Measurements from ENCODE around the gene SOX10.
"Not testable (repeated sequence)": the region's sequence is repeated elsewhere in the genome, so short reads cannot be mapped to it uniquely, and the experiment has no call there.

The SOX10 gene

DNA sequence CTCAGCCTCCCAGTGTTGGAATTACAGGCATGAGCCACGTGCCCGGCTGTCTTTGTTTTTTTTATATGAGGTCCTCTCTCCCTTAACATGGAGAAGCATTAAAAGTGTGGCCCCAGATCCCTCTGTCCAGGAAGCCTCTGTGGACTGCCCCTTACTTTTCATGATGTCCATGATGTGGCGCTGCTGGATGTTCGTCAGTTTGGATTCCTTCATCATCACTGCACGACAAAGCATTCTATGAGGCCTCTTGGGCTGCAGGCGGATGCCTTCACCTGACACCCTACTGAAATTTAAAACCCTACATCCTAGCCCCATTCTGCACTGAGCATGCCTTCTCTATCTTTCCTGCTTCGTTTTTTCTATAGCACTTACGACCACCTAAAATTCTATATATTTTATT is 33.0 kb downstream of the SOX10 start:
- Histone ChIP-seq H3K36me3 (ENCODE audit: control insufficient read depth, insufficient read depth, low read length) (no peaks in the 10 kb centered on the region), H3K9me3 (ENCODE audit: control insufficient read depth, insufficient read depth, low read length) (no peaks in the 10 kb centered on the region), H3K27me3 (ENCODE audit: control insufficient read depth, insufficient read depth, low read length) (peaks cover 11% of the 10 kb centered on the region), H3K4me1 (ENCODE audit: control insufficient read depth, insufficient read depth, low read length) (peaks cover 4% of the 10 kb centered on the region), H3K4me3 (ENCODE audit: low read depth, low read length) (no peak overlapping the region), H3K9ac (ENCODE audit: low read depth, low read length) (no peak overlapping the region)

DNA sequence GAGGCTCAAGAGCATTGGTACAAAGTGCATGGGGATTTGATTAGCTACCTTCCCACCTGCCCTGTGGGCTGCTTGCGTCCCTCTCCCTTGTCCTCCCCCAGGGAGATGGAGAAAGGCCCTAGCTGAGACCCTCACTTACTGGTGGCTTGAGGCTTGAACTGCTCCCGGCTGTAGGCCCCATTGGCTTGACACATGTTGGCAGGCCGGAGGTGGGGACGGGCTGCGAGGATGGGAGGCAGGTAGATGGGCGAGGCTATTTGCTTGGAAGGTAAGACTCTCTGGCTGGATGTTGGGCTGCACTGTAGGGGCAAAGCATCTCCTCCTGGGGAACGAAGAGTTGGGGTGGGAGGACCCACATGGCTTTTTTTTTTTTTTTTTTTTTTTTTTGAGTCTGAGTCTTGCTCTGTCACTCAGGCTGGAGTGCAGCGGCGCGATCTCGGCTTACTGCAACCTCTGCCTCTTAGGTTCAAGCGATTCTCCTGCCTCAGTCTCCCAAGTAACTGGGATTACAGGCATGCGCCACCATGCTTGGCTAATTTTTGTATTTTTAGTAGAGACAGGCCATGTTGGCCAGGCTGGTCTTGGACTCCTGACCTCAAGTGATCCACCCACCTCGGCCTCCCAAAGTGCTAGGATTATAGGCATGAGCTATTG is 37.1 kb downstream of the SOX10 start:
- not testable (repeated sequence) for H3K9me3 ChIP-seq (ENCODE audit: control insufficient read depth, insufficient read depth, low read length); H3K36me3 ChIP-seq (ENCODE audit: control insufficient read depth, insufficient read depth, low read length); H3K9ac ChIP-seq (ENCODE audit: low read depth, low read length); H3K4me1 ChIP-seq (ENCODE audit: control insufficient read depth, insufficient read depth, low read length); H3K4me3 ChIP-seq (ENCODE audit: low read depth, low read length); H3K27me3 ChIP-seq (ENCODE audit: control insufficient read depth, insufficient read depth, low read length)

DNA sequence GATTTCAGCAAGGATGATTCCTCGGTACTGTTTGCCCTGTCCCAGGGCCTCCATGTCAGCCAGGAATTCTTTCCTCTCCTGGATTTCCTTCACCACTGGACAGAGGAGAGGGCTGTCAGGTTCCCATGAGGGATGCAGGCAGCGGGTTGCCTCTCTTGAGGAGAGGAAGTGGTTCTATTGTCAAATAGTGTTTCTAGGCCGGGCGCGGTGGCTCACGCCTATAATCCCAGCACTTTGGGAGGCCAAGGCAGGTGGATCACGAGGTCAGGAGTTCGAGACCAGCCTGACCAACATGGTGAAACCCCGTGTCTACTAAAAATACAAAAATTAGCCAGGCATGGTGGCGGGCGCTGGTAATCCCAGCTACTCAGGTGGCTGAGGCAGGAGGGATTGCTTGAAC is 39.9 kb downstream of the SOX10 start:
- not testable (repeated sequence) for H3K4me3 ChIP-seq (ENCODE audit: low read depth, low read length); H3K4me1 ChIP-seq (ENCODE audit: control insufficient read depth, insufficient read depth, low read length); H3K36me3 ChIP-seq (ENCODE audit: control insufficient read depth, insufficient read depth, low read length); H3K27me3 ChIP-seq (ENCODE audit: control insufficient read depth, insufficient read depth, low read length); H3K9me3 ChIP-seq (ENCODE audit: control insufficient read depth, insufficient read depth, low read length); H3K9ac ChIP-seq (ENCODE audit: low read depth, low read length)

DNA sequence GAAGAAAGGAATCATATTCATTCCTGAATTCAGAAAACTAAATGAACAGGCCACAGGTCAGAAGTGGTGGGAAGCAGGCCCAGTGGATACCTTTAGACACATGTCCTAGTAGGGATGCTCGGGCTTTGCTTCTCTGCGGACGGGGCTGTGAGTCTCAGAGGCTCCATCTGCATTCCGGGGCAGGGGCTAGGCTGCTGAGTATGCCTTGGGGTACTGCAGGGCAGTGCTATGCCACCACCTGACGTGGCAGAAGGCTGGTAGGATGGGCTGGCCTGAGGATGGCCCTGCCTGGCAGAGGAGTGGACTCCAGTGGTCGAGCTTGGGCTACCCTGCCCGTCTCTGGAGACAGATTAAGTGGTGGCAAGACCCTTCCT is 40.5 kb downstream of the SOX10 start:
- Histone ChIP-seq H3K4me1 (ENCODE audit: control insufficient read depth, insufficient read depth, low read length) (no peaks in the 10 kb centered on the region), H3K27me3 (ENCODE audit: control insufficient read depth, insufficient read depth, low read length) (no peaks in the 10 kb centered on the region), H3K4me3 (ENCODE audit: low read depth, low read length) (no peak overlapping the region), H3K9me3 (ENCODE audit: control insufficient read depth, insufficient read depth, low read length) (no peaks in the 10 kb centered on the region), H3K9ac (ENCODE audit: low read depth, low read length) (no peak overlapping the region), H3K36me3 (ENCODE audit: control insufficient read depth, insufficient read depth, low read length) (peaks cover 9% of the 10 kb centered on the region)

DNA sequence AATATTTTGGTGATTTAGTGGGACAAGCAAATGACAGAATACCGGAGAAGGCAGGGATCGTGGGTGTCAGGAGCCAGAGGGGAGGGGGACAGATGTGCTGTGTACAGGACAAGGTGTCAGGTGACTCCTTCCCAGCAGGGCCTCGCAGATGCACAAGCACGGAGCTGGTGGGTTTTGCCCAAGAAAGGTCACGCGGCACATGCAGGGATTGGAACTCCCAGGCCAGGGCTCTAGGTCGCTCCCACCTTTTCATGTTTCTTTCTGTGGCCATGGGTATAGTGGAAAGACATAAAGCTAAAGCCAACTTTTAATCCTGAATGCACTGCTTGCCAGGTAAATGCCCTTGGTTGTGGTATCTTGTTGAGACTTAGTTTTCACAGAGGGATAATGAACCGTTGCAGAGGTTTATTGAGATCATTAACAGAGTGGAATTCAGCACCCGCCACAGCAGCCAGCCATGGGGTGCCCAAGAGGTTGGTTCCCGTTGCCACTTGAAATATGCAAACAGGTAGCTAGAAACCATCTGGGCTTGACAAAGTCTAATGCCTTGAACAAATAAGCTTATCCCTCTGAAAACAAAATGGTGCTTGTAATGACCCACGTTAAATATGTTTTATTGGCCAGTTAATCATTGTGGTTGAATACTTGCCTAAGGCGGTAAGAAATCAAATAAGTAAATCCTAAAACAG is 41.1 kb downstream of the SOX10 start:
- peaks cover 9% of the 10 kb centered on the region for H3K36me3 ChIP-seq (ENCODE audit: control insufficient read depth, insufficient read depth, low read length)
- no peaks in the 10 kb centered on the region for H3K9me3 ChIP-seq (ENCODE audit: control insufficient read depth, insufficient read depth, low read length)
- H3K9ac ChIP-seq (ENCODE audit: low read depth, low read length), result no peak overlapping the region
- H3K27me3 ChIP-seq (ENCODE audit: control insufficient read depth, insufficient read depth, low read length), result no peaks in the 10 kb centered on the region
- H3K4me1 ChIP-seq (ENCODE audit: control insufficient read depth, insufficient read depth, low read length), result no peaks in the 10 kb centered on the region
- H3K4me3 ChIP-seq (ENCODE audit: low read depth, low read length), result no peak overlapping the region

DNA sequence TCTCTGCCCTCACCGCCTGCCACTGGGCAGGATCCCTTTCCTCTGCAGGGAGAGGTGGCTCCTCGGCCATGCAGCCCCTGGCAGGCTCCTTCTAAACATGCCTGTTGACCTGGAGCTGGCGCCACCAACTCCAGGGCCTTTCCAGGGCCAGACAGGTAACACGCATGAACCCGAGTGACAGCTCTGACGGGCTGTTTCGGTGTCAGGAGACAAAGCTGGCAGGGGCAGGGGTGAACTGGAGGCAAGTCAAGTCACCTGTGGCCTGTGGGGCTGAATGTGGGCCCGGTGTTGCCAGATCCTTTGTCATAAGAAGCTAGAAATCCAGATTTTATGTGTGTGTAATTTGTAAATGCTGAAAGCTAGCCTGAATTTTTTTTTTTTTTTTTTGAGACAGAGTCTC is 42.2 kb downstream of the SOX10 start:
- H3K9me3 ChIP-seq (ENCODE audit: control insufficient read depth, insufficient read depth, low read length), result no peaks in the 10 kb centered on the region
- peaks cover 15% of the 10 kb centered on the region for H3K36me3 ChIP-seq (ENCODE audit: control insufficient read depth, insufficient read depth, low read length)
- H3K4me1 ChIP-seq (ENCODE audit: control insufficient read depth, insufficient read depth, low read length), result no peaks in the 10 kb centered on the region
- H3K27me3 ChIP-seq (ENCODE audit: control insufficient read depth, insufficient read depth, low read length), result no peaks in the 10 kb centered on the region
- H3K4me3 ChIP-seq (ENCODE audit: low read depth, low read length), result no peak overlapping the region
- H3K9ac ChIP-seq (ENCODE audit: low read depth, low read length), result no peak overlapping the region

DNA sequence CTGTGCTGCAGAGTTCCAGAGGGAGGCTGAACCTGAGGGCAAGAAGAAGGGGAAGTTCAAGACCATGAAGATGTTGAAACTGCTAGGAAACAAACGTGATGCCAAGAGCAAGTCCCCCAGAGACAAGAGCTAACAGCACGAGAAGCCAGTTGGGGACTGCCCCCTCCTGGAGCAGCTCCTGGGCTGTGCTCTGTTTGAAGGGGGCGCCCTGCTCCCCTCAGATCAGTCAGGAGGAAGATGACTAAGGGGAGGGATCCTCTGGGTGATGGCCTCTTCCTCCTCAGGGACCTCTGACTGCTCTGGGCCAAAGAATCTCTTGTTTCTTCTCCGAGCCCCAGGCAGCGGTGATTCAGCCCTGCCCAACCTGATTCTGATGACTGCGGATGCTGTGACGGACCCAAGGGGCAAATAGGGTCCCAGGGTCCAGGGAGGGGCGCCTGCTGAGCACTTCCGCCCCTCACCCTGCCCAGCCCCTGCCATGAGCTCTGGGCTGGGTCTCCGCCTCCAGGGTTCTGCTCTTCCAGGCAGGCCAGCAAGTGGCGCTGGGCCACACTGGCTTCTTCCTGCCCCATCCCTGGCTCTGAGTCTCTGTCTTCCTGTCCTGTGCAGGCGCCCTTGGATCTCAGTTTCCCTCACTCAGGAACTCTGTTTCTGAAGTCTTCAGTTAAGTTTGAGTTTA is 43.5 kb downstream of the SOX10 start:
- Histone ChIP-seq H3K36me3 (ENCODE audit: control insufficient read depth, insufficient read depth, low read length) (peaks cover 15% of the 10 kb centered on the region), H3K4me1 (ENCODE audit: control insufficient read depth, insufficient read depth, low read length) (no peaks in the 10 kb centered on the region), H3K27me3 (ENCODE audit: control insufficient read depth, insufficient read depth, low read length) (no peaks in the 10 kb centered on the region), H3K9ac (ENCODE audit: low read depth, low read length) (no peak overlapping the region), H3K9me3 (ENCODE audit: control insufficient read depth, insufficient read depth, low read length) (no peaks in the 10 kb centered on the region), H3K4me3 (ENCODE audit: low read depth, low read length) (no peak overlapping the region)

DNA sequence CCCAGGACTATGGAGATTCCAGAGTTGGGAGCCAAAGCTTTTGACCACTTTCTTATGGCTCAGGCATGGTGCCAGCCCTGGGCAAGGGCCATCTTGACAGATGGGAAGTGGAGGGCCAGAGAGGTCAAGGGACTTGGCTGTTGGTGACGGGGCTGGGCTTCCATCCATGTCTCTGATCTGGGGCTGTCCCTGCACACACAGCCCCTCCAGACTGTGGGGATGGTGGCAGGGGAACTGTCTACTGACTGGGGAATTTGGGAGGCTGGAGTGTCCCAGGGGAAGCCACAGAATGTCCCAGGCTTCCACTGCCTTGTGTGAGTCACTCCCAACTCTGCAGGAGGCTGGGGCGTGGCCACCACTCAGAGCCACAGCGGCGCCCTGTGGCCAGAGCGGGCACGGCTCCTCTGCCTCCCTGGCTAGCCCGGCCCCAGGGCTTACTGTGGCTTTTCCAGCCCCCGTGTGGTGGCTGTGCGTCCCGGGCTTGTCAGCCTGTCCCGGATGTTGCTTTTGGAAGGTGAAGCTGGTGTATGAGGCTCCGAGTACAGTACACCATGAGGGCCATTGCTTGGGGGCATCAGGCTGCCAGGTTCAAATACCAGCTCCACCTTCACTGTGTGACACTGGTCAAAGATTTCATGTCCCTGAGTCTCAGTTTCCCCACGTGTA is 50.5 kb downstream of the SOX10 start:
- H3K36me3 ChIP-seq (ENCODE audit: control insufficient read depth, insufficient read depth, low read length), result peaks cover 23% of the 10 kb centered on the region
- no peaks in the 10 kb centered on the region for H3K27me3 ChIP-seq (ENCODE audit: control insufficient read depth, insufficient read depth, low read length)
- H3K9ac ChIP-seq (ENCODE audit: low read depth, low read length), result no peak overlapping the region

DNA sequence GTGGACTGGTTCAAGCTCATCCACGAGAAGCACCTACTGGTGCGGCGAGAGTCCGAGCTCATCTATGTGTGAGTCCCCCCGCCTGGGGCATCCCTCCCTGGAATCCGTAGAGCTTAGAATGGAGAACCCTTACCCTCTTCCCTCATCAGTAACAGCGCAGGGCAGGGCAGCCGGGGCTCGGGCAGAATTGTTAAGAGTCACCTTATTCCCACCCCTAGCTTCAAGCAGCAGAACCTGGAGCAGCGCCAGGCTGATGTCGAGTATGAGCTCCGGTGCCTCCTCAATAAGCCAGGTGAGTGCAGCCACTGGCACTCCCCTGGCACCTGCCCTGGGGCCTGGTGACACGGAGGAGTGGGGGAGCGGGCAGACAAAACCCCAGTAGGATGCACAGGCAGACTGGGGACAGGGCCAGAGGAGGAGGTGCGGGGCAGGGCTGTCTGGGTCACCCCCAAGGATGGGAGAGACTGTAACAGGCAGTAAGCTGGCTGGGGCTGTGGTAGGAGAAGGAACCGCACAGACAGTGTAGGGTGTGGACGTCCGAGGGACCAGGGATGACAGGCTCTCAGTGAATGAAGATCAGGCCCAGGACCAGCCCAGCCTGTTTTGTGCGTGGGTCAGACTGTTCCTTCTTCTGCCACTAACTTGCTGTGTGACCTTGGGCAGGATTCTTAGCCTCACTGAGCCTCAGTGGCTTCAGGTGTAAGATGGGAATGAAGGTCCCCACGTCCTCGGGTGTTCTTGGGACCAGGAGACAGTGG is 51.4 kb downstream of the SOX10 start:
- peaks cover 26% of the 10 kb centered on the region for H3K36me3 ChIP-seq (ENCODE audit: control insufficient read depth, insufficient read depth, low read length)
- peaks cover 5% of the 10 kb centered on the region for H3K4me1 ChIP-seq (ENCODE audit: control insufficient read depth, insufficient read depth, low read length)
- no peak overlapping the region for H3K4me3 ChIP-seq (ENCODE audit: low read depth, low read length)
- H3K9me3 ChIP-seq (ENCODE audit: control insufficient read depth, insufficient read depth, low read length), result no peaks in the 10 kb centered on the region
- no peak overlapping the region for H3K9ac ChIP-seq (ENCODE audit: low read depth, low read length)
- H3K27me3 ChIP-seq (ENCODE audit: control insufficient read depth, insufficient read depth, low read length), result no peaks in the 10 kb centered on the region

More for the DNA sequence above, 50.5 kb downstream of the SOX10 start:
- Histone ChIP-seq H3K4me3 (ENCODE audit: low read depth, low read length) (no peak overlapping the region), H3K9me3 (ENCODE audit: control insufficient read depth, insufficient read depth, low read length) (no peaks in the 10 kb centered on the region), H3K4me1 (ENCODE audit: control insufficient read depth, insufficient read depth, low read length) (peaks cover 5% of the 10 kb centered on the region)

DNA sequence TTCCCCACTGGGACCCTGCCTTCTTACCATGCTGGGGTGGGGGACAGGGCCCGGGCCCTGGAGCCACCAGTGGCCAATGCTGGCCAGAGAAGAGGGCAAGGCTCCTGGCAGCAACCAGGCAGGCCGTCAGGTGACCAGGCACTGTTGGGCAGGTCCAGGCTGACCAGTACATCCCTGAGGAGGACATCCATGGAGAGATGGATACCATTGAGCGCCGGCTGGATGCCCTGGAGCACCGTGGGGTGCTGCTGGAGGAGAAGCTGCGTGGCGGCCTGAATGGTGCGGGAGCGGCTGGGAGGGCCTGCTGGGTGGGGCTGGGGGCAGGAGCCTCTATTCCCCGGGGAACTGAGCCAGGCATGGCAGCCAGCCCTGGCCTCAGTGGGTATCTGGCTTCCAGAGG is 52.0 kb downstream of the SOX10 start:
- peaks cover 24% of the 10 kb centered on the region for H3K36me3 ChIP-seq (ENCODE audit: control insufficient read depth, insufficient read depth, low read length)
- no peak overlapping the region for H3K4me3 ChIP-seq (ENCODE audit: low read depth, low read length)
- no peaks in the 10 kb centered on the region for H3K27me3 ChIP-seq (ENCODE audit: control insufficient read depth, insufficient read depth, low read length)
- peaks cover 5% of the 10 kb centered on the region for H3K4me1 ChIP-seq (ENCODE audit: control insufficient read depth, insufficient read depth, low read length)
- no peak overlapping the region for H3K9ac ChIP-seq (ENCODE audit: low read depth, low read length)
- H3K9me3 ChIP-seq (ENCODE audit: control insufficient read depth, insufficient read depth, low read length), result no peaks in the 10 kb centered on the region

DNA sequence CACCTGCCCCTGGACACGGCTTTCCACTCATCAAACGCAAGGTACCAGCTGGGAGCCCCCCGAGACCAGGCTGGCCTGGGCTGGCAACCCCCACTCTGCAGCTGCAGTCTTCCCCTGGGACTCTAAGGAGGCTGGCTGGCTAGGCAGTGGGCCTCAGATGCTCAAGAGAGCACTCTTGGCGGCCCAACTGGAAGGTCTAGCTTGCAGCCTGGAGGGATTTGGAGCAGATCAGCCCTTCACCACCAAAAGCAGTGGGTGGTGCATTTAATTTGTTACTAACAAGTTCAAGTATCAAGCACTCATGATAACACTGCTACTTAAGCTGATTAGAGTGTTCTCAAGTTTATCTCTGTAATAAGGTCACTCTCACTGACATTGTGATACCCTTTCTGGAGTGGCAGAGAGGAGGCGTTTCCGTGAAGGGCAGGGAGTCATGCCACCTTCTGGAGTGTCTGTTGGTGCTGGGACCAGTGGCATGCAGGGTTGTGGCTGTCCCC is 52.4 kb downstream of the SOX10 start:
- H3K9ac ChIP-seq (ENCODE audit: low read depth, low read length), result no peak overlapping the region
- no peaks in the 10 kb centered on the region for H3K9me3 ChIP-seq (ENCODE audit: control insufficient read depth, insufficient read depth, low read length)
- peaks cover 5% of the 10 kb centered on the region for H3K4me1 ChIP-seq (ENCODE audit: control insufficient read depth, insufficient read depth, low read length)
- no peaks in the 10 kb centered on the region for H3K27me3 ChIP-seq (ENCODE audit: control insufficient read depth, insufficient read depth, low read length)
- no peak overlapping the region for H3K4me3 ChIP-seq (ENCODE audit: low read depth, low read length)
- peaks cover 25% of the 10 kb centered on the region for H3K36me3 ChIP-seq (ENCODE audit: control insufficient read depth, insufficient read depth, low read length)
